Activated CD8-positive, alpha-beta memory T cell treated with anti-CD3 and anti-CD28 coated beads for 24 hours (primary cell): ENCODE data around the gene MAGI1.

Experiments used
- DNase-seq: peaks from one replicate; pipeline ENCODE4 v3.0.0-alpha.2; 2020

The MAGI1 gene

DNA sequence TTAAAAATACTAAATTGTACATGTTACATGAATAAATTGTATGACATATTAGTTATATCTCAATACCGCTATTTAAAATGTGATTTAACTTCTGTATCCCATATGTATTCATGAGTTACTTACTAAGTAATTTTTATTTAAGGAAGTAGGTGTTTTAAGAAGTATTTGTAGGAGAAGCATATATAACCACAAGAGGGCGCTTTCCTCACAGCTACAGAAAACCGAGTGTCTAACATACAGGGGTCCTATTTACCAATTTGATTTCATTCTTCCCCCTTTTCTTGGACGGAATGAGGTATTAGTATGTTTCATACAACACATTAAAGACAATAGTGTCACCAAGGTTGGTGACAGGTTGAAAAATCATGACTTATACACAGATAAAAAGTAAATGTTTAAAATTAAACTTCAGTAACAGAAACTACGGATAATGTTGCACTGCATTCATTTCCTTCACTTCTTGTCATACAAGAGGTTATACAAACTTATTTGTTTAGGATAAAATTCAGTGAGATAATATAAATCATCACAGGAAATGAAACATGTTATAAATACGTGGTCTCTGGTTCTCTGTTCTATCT lies 253.6 kb downstream of the MAGI1 start:
- DNase-seq = no peak

DNA sequence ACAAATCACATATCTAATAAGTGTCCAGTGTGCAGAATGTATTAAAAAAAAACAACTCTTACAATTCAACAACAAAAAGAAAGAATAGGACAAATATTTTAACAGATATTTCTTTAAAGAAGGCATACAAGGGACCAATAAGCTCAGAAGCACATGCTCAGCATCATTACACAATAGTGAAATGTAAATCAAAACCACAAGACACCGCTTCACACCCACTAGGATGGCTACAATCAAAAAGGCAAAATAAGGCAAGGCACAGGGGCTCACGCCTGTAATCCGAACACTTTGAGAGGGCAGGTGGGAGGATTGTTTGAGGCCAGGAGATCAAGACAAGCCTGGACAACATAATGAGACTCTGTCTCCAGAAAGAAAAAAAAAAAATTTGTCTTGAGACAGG lies 255.6 kb downstream of the MAGI1 start:
- no peak for DNase-seq

DNA sequence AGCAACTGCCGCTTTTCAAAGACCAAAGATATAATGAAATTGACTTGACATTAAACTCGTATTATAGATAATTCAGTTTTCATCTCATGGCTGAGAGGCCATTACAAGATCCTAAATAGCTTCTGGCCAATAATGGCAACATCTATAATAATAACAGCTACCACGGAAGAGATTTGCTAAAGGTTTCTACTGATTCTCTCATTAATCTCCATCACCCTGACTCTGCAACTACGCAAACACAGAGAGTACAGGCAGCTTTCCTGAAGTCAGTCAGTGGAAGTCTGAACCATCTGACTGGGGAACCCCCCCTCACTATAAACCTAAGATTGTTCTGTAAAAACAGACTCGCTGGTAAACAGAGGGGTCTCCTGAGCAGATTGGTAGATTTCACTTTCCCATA lies 257.1 kb downstream of the MAGI1 start:
- no peak for DNase-seq

DNA sequence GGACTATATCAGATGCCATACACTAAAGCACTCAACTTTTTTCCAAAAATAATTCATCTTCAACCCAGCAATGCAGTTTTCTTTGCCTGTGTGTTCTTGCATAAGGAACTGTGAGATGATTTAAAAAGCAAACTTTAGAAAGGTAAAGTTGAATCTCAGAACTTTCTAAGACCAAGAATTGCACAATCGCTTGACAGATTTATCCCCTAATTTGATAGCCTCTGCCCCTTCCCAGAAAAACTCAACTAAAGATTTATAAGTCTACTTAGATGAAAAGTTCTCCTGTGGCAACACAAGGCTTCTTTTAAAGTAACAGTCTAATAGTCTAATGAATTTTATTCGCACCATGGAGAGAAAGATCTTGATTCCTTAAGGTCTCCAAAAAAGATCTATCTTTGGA lies 259.3 kb downstream of the MAGI1 start:
- DNase-seq = no peak

- no peak for DNase-seq
Observed at GRCh38 chr3:65778968-65779367, 259.8 kb downstream of the MAGI1 start.

DNA sequence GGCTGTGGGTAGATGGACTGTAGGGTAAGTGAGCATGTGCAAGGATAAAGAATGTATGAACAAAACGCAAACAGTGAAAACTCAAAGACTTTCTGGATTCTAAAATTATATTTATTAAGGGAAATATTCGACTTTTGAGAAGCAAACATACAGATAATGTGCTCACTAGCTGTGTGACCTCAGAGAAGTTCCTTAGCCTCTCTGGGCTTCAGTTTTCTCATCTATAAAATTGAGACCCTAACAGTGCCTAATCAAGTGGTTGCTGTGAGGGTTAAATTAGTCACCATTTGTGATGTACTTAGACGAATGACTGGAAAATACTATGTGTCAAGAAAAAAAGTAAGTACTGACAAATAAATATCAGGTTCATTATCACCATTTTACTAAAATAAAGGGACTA lies 261.7 kb downstream of the MAGI1 start:
- DNase-seq = no peak

DNA sequence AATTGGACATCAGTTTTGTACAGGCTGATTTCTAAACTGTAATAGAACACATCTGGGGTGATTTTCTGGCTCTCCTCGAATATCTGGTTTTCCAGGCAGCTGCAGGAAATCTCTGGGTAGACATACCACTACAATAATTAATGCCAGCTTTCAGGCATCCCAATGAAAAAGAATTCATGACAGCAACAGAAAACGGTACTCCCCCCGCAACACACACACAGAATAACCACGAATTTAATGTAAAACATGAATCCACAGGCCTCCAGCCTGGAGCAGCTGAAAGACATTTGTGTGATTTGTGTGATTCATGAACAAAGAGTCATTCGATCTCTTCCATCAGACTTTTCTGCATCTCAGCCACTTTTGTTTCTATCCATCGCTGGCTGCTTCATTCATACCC lies 262.2 kb downstream of the MAGI1 start:
- no peak for DNase-seq

DNA sequence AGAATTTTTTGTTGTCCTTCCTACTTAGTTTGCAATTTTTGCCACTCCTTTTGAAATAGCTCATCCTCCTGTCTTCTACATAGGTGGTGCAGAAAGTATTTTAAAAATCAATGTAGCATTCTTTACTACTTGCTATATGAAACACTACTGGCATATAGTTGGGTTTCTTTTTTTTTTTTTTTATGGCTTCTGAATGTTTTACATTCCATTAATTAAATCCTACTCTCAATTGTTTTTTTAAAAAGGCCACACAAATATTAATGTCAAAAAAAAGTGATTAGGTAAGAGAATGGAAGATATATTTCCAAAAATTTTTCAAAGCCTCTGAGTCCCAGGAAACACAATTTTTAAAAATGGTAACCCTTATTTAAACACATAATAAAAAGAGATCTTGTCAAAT lies 262.6 kb downstream of the MAGI1 start:
- DNase-seq = no peak

- DNase-seq = no peak
Observed at GRCh38 chr3:65772758-65773157, 266.0 kb downstream of the MAGI1 start.

- DNase-seq = no peak
Observed at GRCh38 chr3:65767551-65767950, 271.2 kb downstream of the MAGI1 start.

- DNase-seq = no peak
Observed at GRCh38 chr3:65762235-65762580, 276.5 kb downstream of the MAGI1 start.

DNA sequence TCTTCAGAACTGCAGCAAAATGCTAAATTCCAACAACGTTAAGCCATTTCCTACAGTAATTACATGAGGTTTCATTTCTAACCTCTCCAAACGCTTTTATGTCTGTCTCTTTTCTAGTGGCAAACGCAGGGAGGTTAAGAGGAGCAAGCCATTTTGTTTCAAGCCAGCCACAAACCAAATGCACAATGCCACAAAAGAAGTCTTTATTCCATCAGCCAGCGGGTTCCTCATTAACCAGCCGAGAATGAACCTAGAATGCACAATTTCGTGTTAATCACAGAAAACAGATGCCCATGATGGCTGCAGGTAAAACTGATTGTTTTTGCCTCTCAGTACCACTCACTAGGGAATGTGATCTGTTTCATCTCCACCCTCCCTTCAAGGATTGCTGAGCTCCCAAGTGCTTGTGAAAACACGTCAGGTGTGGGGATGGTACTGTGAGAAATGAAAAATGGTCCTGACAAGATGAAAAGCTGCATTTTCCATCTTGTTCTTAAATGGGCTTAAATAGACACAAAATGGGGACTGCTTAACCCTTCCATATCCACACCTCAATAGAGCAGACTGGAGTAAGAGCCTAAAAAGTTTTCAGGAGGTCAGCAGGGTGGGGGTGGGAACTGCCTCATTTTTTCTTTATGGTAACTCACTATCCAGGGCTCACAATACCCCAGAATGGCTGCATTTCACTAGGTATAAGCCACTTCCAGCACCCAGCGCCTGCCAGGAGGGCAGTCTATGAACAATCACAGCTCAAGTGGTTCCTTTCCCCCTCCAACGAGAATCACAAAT lies 277.1 kb downstream of the MAGI1 start:
- DNase-seq = no peak

DNA sequence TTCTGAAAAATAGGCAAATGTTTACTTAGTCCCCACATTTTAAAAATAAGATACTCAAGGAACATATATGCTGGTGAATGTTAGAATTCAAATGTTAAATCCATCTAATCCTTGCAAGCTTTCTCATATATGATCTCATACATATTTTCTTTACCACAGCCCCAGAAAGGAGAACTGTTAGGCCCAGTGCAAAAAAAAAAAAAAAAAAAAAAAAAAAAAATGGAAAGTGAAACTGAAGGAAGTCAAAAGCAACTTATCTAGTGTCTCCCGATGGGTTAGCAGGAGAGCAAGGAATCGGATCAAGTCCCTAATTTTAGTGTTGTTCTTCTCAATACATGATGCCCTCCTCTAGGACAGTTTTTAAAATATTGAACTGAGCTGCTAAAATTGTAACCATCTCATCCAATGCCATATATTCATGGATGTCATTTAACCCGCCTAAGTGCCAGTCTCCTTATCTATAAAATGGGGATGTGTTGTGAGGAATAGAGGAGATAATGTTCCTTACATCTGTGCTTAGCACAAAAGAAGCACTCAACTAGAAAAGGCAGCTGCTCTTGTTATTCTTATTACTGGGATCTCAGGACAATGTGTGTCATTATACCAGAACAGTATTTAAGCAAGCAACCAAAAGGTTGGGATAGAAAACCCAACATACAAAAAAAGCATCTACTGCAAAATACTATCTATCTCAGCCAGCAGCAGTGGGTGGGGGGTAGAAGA lies 279.7 kb downstream of the MAGI1 start:
- no peak for DNase-seq

- no peak for DNase-seq
Observed at GRCh38 chr3:65758438-65758837, 280.3 kb downstream of the MAGI1 start.

GRCh38 chr3:65752636-65753035 lies 286.1 kb downstream of the MAGI1 start:
- no peak for DNase-seq

- no peak for DNase-seq
Observed at GRCh38 chr3:65751123-65751700, 287.5 kb downstream of the MAGI1 start.

DNA sequence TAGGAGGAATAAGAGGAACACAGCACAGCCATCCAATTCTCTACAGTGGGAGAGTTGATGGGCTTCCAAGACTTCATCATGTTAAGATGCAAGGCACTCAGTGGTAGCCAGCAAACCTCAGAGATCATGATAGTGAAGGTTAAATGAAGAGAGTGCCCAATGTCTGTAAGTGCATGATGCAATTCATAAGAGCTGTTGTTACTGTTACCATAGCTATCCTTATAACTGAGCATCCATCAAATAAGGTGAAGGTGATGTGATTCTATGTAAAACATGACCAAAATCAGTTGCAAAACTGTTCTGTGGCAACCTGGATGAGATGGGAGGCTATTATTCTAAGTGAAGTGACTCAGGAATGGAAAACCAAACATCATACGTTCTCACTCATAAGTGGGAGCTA lies 289.7 kb downstream of the MAGI1 start:
- DNase-seq = no peak

DNA sequence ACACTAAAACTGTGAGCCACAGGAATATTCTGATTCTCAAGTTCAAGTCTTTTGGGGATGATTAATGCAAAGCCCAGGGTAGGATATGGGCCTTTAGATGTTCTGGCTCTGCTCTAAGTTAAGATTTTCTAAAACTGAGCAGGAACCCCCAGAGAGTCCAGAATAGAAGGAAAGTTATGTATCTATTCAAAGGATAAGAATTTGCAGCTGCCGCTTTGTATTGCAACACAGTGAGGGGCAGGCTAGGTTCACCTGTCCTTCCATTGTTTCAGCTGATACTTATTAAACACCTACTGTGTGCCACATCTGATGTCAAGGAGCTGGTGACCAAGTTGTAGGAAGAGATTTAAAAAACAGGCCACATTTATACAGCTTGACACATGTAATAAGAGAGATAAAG lies 290.4 kb downstream of the MAGI1 start:
- no peak for DNase-seq

- no peak for DNase-seq
Observed at GRCh38 chr3:65746848-65747247, 291.9 kb downstream of the MAGI1 start.

DNA sequence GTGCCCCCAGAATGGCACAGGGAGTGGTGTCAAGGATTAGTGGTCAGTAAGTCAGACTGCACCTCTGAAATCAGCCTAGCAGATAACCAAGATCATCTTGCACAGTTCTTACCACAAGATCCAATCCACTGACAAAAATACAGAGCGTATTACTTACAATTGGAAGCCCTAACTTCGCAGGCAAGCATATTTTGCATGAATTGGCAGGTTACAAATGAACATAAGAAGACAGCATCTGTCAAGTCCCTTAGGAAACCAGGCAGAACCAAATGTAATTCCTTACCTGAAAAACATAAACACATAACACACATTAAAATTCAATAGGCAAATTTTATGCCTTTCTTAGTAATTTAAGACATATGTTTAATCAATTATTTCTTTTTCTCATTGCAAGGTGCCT lies 293.4 kb downstream of the MAGI1 start:
- no peak for DNase-seq

GRCh38 chr3:65742914-65743313 lies 295.8 kb downstream of the MAGI1 start:
- DNase-seq = no peak

- DNase-seq = no peak
Observed at GRCh38 chr3:65741540-65741939, 297.2 kb downstream of the MAGI1 start.

GRCh38 chr3:65739901-65740541 lies 298.7 kb downstream of the MAGI1 start:
- no peak for DNase-seq

GRCh38 chr3:65734792-65735191 lies 303.9 kb downstream of the MAGI1 start:
- no peak for DNase-seq
